GM12878 (cell line): ENCODE measurements around the gene BLTP1.

Experiments
- CEBPB ChIP-seq, 2 experiments: fragments of 150-350 bp in 1 of 2; IDR thresholded peaks; 2 replicates each; pipeline ENCODE4 v1.6.1; 2012 to 2014; ENCODE audit warnings: low read depth in 2 of 2, low read length in 2 of 2, borderline replicate concordance in 1 of 2, inconsistent platforms in 1 of 2
- DPF2 ChIP-seq: fragments of 450-650 bp; IDR thresholded peaks from 2 replicates; pipeline ENCODE4 v1.6.1; 2017; ENCODE audit warnings: mild to moderate bottlenecking
- FOS ChIP-seq: IDR thresholded peaks from 3 replicates; pipeline ENCODE4 v1.6.1; 2011; ENCODE audit warnings: borderline replicate concordance; ENCODE audit not compliant: insufficient read length; ENCODE audit errors: extremely low read depth
- MTA2 ChIP-seq: fragments of 450-650 bp; IDR thresholded peaks from 2 replicates; pipeline ENCODE4 v1.6.1; 2016; ENCODE audit warnings: low read depth, mild to moderate bottlenecking, moderate library complexity
- MTA3 ChIP-seq: IDR thresholded peaks from 2 replicates; pipeline ENCODE4 v1.6.1; 2012; ENCODE audit warnings: low read length, inconsistent platforms, borderline replicate concordance
- POLR2AphosphoS5 ChIP-seq: IDR thresholded peaks from 2 replicates; pipeline ENCODE4 v1.6.1; 2011; ENCODE audit warnings: mild to moderate bottlenecking, low read length, inconsistent platforms
- SMAD1 ChIP-seq: fragments of 450-650 bp; IDR thresholded peaks from 2 replicates; pipeline ENCODE4 v1.6.1; 2018; ENCODE audit warnings: mild to moderate bottlenecking, low read depth; ENCODE audit not compliant: partially characterized antibody
- ZNF622 ChIP-seq: fragments of 450-650 bp; IDR thresholded peaks from 2 replicates; pipeline ENCODE4 v1.6.1; 2017; ENCODE audit warnings: mild to moderate bottlenecking, inconsistent platforms
- TF ChIP-seq, protein P1 (sequence below), 3 experiments: IDR thresholded peaks in 2 of 3; conservative IDR thresholded peaks in 1 of 3; 2 replicates each; pipeline ENCODE4 v1.5.1; 2011; ENCODE audit warnings: low read depth in 3 of 3, low read length in 3 of 3, mild to moderate bottlenecking in 3 of 3, control low read depth in 2 of 3, moderate library complexity in 2 of 3, inconsistent platforms in 1 of 3, mixed read lengths in 1 of 3; ENCODE audit not compliant: control insufficient read depth in 2 of 3, insufficient read depth in 1 of 3; ENCODE audit errors: extremely low read depth in 1 of 3

DNA sequence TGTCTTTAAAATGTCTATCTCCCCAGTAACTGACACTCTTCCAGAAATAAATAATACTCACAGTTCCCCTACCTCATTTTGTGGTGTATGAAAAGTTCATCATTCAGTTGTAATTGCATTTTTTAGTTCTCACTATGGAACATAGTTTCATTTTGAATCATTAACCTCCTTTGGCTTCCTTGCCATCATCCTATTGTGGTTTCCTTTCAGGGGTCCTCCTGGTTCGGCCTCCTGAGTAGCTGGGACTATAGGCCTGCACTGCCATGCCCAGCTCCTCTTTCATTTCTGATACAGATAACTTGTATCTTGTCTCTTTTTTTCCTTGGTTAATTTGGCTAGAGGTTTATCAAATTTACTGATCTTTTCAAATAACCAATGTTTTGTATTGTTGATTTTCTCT, 23.1 kb upstream of the BLTP1 start:
- no peak for TF ChIP-seq FOS
- no peak for TF ChIP-seq POLR2AphosphoS5
- no peak for TF ChIP-seq MTA2
- no peak for TF ChIP-seq DPF2
- TF ChIP-seq, protein P1, sequence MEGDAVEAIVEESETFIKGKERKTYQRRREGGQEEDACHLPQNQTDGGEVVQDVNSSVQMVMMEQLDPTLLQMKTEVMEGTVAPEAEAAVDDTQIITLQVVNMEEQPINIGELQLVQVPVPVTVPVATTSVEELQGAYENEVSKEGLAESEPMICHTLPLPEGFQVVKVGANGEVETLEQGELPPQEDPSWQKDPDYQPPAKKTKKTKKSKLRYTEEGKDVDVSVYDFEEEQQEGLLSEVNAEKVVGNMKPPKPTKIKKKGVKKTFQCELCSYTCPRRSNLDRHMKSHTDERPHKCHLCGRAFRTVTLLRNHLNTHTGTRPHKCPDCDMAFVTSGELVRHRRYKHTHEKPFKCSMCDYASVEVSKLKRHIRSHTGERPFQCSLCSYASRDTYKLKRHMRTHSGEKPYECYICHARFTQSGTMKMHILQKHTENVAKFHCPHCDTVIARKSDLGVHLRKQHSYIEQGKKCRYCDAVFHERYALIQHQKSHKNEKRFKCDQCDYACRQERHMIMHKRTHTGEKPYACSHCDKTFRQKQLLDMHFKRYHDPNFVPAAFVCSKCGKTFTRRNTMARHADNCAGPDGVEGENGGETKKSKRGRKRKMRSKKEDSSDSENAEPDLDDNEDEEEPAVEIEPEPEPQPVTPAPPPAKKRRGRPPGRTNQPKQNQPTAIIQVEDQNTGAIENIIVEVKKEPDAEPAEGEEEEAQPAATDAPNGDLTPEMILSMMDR (IDR thresholded peaks at IDR 0.05 in 2 of 3, conservative IDR thresholded peaks at IDR 0.05 in 1 of 3; ENCODE audit: control insufficient read depth in 2 of 3, extremely low read depth in 1 of 3, insufficient read depth in 1 of 3, low read depth in 3 of 3, low read length in 3 of 3), result no peak
- no peak for TF ChIP-seq CEBPB (IDR thresholded peaks at IDR 0.05; ENCODE audit: borderline replicate concordance in 1 of 2, low read depth in 2 of 2, low read length in 2 of 2)
- no peak for TF ChIP-seq ZNF622
- TF ChIP-seq SMAD1, result no peak
- TF ChIP-seq MTA3, result no peak
